HepG2 (cell line): Measurements from ENCODE around the gene C4orf17. TPM values are rescaled to one million over a fixed set of nuclear protein-coding genes. Genes with fewer than 3 reads are reported as not detected.

Experiments used
- AKAP8 ChIP-seq: sonication (generic); formaldehyde crosslinking; IDR thresholded peaks from 2 replicates; pipeline ENCODE4 v1.5.1; 2020; ENCODE audit warnings: mild to moderate bottlenecking, missing genetic modification reagents
- GATAD2A ChIP-seq: IDR thresholded peaks from 2 replicates; pipeline ENCODE4 v1.6.1; 2016
- IRF2 ChIP-seq: IDR thresholded peaks from 2 replicates; pipeline ENCODE4 v1.6.1; 2018; ENCODE audit warnings: missing genetic modification reagents, missing compliant biosample characterization
- MBD4 ChIP-seq: IDR thresholded peaks from 2 replicates; pipeline ENCODE4 v1.6.1; 2012; ENCODE audit warnings: low read length, inconsistent platforms, borderline replicate concordance
- MXI1 ChIP-seq: IDR thresholded peaks from 3 replicates; pipeline ENCODE4 v1.6.1; 2012; ENCODE audit warnings: low read depth, low read length, inconsistent platforms, borderline replicate concordance
- POLR2A ChIP-seq, 2 experiments: IDR thresholded peaks; 2 replicates each; pipeline ENCODE4 v1.6.1; 2011; ENCODE audit warnings: low read depth in 2 of 2, low read length in 2 of 2, mild to moderate bottlenecking in 1 of 2, moderate library complexity in 1 of 2; ENCODE audit not compliant: insufficient read depth in 1 of 2
- SMAD3 ChIP-seq: sonication (generic); formaldehyde crosslinking; IDR thresholded peaks from 2 replicates; pipeline ENCODE4 v1.4.0; 2020; ENCODE audit warnings: missing genetic modification reagents
- TEAD3 ChIP-seq: optimal IDR thresholded peaks from 2 replicates; pipeline ENCODE3; 2016; ENCODE audit warnings: borderline replicate concordance
- ZBTB3 ChIP-seq: sonication (generic); formaldehyde crosslinking; IDR thresholded peaks from 2 replicates; pipeline ENCODE4 v1.4.0; 2020; ENCODE audit warnings: low read depth, mild to moderate bottlenecking, moderate library complexity, missing genetic modification reagents, borderline replicate concordance
- ZNF3 ChIP-seq: IDR thresholded peaks from 2 replicates; pipeline ENCODE4 v1.7.0; 2017; ENCODE audit warnings: inconsistent platforms
- ZNF329 ChIP-seq: sonication (generic); formaldehyde crosslinking; IDR thresholded peaks from 2 replicates; pipeline ENCODE4 v1.9.0; 2021; ENCODE audit warnings: low read depth, mild to moderate bottlenecking, missing genetic modification reagents
- ZNF605 ChIP-seq: sonication (generic); formaldehyde crosslinking; IDR thresholded peaks from 2 replicates; pipeline ENCODE4 v1.8.0; 2022; ENCODE audit warnings: mild to moderate bottlenecking, missing genetic modification reagents
- ZNF850 ChIP-seq: sonication (generic); formaldehyde crosslinking; conservative IDR thresholded peaks from 2 replicates; pipeline ENCODE4 v1.9.0; 2021; ENCODE audit warnings: mild to moderate bottlenecking, missing genetic modification reagents
- polyA plus RNA-seq, 8 experiments: library from polyadenylated mRNA; depleted of rRNA in 3 of 8; stranded (reverse) in 7 of 8; unstranded in 1 of 8; fragments of >200 nt; fragmentation: Illumina TruSeq in 4 of 8; extraction: Trizol in 4 of 8; gene quantifications; 2 replicates each; pipeline versions ENCODE4 v1.2.1 to v1.2.3, GENCODE V29; 2011 to 2016; ENCODE audit warnings: low read depth in 4 of 8, missing spikeins in 1 of 8, mixed read lengths in 1 of 8; ENCODE audit not compliant: insufficient read depth in 1 of 8
- total RNA-seq, 5 experiments: library from RNA; depleted of rRNA; stranded (reverse); fragments of >200 nt; fragmentation: Illumina TruSeq; extraction: Trizol; gene quantifications; 2 replicates each; pipeline ENCODE4 v1.2.3, GENCODE V29; 2016; ENCODE audit warnings: low read depth in 1 of 5
- TF ChIP-seq, protein P1 (sequence below): sonication (generic); formaldehyde crosslinking; IDR thresholded peaks from 2 replicates; pipeline ENCODE4 v1.4.0; 2020; ENCODE audit warnings: missing genetic modification reagents
- TF ChIP-seq, protein P2 (sequence below): sonication (generic); formaldehyde crosslinking; IDR thresholded peaks from 2 replicates; pipeline ENCODE4 v1.5.1; 2020; ENCODE audit warnings: missing genetic modification reagents, mild to moderate bottlenecking, borderline replicate concordance
- TF ChIP-seq, protein P3 (sequence below): sonication (generic); formaldehyde crosslinking; IDR thresholded peaks from 2 replicates; pipeline ENCODE4 v1.8.0; 2022; ENCODE audit warnings: mild to moderate bottlenecking, missing genetic modification reagents, moderate library complexity
- TF ChIP-seq, protein P4 (sequence below): sonication (generic); formaldehyde crosslinking; IDR thresholded peaks from 2 replicates; pipeline ENCODE4 v1.9.0; 2022; ENCODE audit warnings: low read depth, missing genetic modification reagents
- TF ChIP-seq, protein P5 (sequence below), 2 experiments: sonication (generic) in 1 of 2; formaldehyde crosslinking in 1 of 2; IDR thresholded peaks; 2 replicates each; pipeline versions ENCODE4 v1.4.0 to v1.6.1; 2016 to 2020; ENCODE audit warnings: borderline replicate concordance in 1 of 2, low read depth in 1 of 2, mild to moderate bottlenecking in 1 of 2, missing genetic modification reagents in 1 of 2

The C4orf17 gene
- total and polyA plus RNA-seq, 2 of the 13 experiments (the other 11 are each of a cell fraction or from before 2014, with no cell fraction given): not detected

DNA sequence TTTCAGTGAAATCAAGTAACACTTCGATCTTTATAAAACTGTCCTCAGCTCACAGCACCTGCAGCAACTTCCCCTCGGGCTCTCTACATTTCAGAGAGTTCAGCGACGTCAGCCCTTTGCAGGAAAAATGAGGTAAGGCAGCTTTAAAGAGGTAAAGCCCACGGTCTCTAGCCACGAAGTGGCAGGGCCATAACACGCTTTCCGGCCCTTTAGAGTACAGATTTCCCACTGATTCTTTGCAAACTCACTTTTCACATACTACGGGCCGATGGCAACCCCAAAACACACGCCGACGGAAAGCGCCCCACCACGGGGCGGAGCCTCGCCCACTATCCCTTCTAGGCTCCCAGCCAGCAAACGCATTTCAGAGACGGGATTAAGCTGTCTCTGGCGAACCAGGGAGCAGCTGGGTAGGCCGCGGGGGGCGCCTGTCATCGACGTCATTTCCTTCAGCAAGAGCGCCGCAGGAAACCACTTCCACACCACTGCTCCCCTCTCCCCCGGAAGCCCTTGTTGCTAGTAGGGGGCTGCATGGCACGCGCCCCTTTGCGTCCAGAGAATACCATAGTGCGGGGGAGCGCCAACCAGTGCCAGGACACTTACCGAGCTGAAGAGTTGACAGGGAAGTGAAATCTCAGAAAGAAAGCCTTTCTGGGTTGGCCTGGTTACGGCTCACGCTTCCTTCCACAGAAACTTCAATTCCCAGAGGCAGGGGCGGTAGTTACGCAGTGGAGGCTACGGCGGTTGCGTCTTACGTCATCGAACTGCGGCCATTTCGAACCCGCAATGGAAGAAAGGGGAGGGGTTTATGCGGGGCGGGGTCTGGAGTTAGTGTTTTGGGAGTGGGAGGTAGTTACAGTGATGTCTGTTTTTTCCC is 52.7 kb downstream of the C4orf17 start, which contains the start of gene TRMT10A (continued):
- TF ChIP-seq GATAD2A (CRISPR knock-in tag) (peak; percentile 20), SMAD3 (CRISPR knock-in tag) (peak; percentile 50), ZNF605 (CRISPR knock-in tag) (no peak), ZBTB3 (CRISPR knock-in tag) (0 out of 2 replicates have a peak, but pooled peaks have one; percentile 28), TEAD3 (CRISPR knock-in tag) (peak; percentile 55), MXI1 (peak; percentile 63; the same call in 1 of the 3 replicates), MBD4 (no peak), POLR2A (IDR thresholded peaks at IDR 0.05; ENCODE audit: insufficient read depth in 1 of 2, low read depth in 2 of 2, low read length in 2 of 2) (peak; percentile 77 to 87), ZNF329 (CRISPR knock-in tag) (no peak), ZNF850 (peak; percentile 54; the same call in 1 of the 2 replicates), ZNF3 (CRISPR knock-in tag) (no peak), IRF2 (0 out of 2 replicates have a peak, but pooled peaks have one; percentile 27), AKAP8 (no peak)
- TF ChIP-seq, protein P1, sequence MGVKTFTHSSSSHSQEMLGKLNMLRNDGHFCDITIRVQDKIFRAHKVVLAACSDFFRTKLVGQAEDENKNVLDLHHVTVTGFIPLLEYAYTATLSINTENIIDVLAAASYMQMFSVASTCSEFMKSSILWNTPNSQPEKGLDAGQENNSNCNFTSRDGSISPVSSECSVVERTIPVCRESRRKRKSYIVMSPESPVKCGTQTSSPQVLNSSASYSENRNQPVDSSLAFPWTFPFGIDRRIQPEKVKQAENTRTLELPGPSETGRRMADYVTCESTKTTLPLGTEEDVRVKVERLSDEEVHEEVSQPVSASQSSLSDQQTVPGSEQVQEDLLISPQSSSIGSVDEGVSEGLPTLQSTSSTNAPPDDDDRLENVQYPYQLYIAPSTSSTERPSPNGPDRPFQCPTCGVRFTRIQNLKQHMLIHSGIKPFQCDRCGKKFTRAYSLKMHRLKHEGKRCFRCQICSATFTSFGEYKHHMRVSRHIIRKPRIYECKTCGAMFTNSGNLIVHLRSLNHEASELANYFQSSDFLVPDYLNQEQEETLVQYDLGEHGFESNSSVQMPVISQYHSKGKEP: 0 out of 2 replicates have a peak, but pooled peaks have one; percentile 34
- TF ChIP-seq, protein P2, sequence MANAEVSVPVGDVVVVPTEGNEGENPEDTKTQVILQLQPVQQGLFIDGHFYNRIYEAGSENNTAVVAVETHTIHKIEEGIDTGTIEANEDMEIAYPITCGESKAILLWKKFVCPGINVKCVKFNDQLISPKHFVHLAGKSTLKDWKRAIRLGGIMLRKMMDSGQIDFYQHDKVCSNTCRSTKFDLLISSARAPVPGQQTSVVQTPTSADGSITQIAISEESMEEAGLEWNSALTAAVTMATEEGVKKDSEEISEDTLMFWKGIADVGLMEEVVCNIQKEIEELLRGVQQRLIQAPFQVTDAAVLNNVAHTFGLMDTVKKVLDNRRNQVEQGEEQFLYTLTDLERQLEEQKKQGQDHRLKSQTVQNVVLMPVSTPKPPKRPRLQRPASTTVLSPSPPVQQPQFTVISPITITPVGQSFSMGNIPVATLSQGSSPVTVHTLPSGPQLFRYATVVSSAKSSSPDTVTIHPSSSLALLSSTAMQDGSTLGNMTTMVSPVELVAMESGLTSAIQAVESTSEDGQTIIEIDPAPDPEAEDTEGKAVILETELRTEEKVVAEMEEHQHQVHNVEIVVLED (CRISPR knock-in tag): peak; percentile 99
- TF ChIP-seq, protein P3, sequence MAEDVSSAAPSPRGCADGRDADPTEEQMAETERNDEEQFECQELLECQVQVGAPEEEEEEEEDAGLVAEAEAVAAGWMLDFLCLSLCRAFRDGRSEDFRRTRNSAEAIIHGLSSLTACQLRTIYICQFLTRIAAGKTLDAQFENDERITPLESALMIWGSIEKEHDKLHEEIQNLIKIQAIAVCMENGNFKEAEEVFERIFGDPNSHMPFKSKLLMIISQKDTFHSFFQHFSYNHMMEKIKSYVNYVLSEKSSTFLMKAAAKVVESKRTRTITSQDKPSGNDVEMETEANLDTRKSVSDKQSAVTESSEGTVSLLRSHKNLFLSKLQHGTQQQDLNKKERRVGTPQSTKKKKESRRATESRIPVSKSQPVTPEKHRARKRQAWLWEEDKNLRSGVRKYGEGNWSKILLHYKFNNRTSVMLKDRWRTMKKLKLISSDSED (CRISPR knock-in tag): no peak
- TF ChIP-seq, protein P4, sequence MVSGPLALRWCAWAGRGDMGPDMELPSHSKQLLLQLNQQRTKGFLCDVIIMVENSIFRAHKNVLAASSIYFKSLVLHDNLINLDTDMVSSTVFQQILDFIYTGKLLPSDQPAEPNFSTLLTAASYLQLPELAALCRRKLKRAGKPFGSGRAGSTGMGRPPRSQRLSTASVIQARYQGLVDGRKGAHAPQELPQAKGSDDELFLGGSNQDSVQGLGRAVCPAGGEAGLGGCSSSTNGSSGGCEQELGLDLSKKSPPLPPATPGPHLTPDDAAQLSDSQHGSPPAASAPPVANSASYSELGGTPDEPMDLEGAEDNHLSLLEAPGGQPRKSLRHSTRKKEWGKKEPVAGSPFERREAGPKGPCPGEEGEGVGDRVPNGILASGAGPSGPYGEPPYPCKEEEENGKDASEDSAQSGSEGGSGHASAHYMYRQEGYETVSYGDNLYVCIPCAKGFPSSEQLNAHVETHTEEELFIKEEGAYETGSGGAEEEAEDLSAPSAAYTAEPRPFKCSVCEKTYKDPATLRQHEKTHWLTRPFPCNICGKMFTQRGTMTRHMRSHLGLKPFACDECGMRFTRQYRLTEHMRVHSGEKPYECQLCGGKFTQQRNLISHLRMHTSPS (CRISPR knock-in tag): 0 out of 2 replicates have a peak, but pooled peaks have one; percentile 25
- TF ChIP-seq, protein P5, sequence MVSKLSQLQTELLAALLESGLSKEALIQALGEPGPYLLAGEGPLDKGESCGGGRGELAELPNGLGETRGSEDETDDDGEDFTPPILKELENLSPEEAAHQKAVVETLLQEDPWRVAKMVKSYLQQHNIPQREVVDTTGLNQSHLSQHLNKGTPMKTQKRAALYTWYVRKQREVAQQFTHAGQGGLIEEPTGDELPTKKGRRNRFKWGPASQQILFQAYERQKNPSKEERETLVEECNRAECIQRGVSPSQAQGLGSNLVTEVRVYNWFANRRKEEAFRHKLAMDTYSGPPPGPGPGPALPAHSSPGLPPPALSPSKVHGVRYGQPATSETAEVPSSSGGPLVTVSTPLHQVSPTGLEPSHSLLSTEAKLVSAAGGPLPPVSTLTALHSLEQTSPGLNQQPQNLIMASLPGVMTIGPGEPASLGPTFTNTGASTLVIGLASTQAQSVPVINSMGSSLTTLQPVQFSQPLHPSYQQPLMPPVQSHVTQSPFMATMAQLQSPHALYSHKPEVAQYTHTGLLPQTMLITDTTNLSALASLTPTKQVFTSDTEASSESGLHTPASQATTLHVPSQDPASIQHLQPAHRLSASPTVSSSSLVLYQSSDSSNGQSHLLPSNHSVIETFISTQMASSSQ (IDR thresholded peaks at IDR 0.05; ENCODE audit: low read depth): no peak
- TF ChIP-seq, protein P5 (CRISPR knock-in tag; IDR thresholded peaks at IDR 0.05; ENCODE audit: borderline replicate concordance): peak; percentile 28; the same call in 1 of the 2 replicates
